Brain pericyte (primary cell): ENCODE measurements around the gene KSR2.
"Not testable (repeated sequence)": the region's sequence is repeated elsewhere in the genome, so short reads cannot be mapped to it uniquely, and the experiment has no call there.

Experiments used
- DNase-seq: peaks from one replicate; pipeline ENCODE4 v3.0.0-alpha.2; 2012; ENCODE audit warnings: low read depth, low spot score

KSR2 gene

GRCh38 chr12:117860111-117860510 is 108.7 kb downstream of the KSR2 start:
- no peak for DNase-seq

GRCh38 chr12:117857632-117858612 is 110.9 kb downstream of the KSR2 start:
- DNase-seq: no peak

GRCh38 chr12:117857139-117857538 is 111.7 kb downstream of the KSR2 start:
- not testable (repeated sequence) for DNase-seq

GRCh38 chr12:117855165-117855564 is 113.6 kb downstream of the KSR2 start:
- no peak for DNase-seq

GRCh38 chr12:117854339-117855012 is 114.3 kb downstream of the KSR2 start:
- no peak for DNase-seq

GRCh38 chr12:117853600-117853999 is 115.2 kb downstream of the KSR2 start:
- DNase-seq: no peak

GRCh38 chr12:117850048-117850447 is 118.7 kb downstream of the KSR2 start:
- no peak for DNase-seq

GRCh38 chr12:117847371-117847770 is 121.4 kb downstream of the KSR2 start:
- no peak for DNase-seq

- DNase-seq: no peak
Observed at GRCh38 chr12:117845271-117845904, 123.4 kb downstream of the KSR2 start.

- DNase-seq: no peak
Observed at GRCh38 chr12:117844114-117844830, 124.5 kb downstream of the KSR2 start.

- DNase-seq: no peak
Observed at GRCh38 chr12:117842630-117843029, 126.2 kb downstream of the KSR2 start.

GRCh38 chr12:117842220-117842619 is 126.6 kb downstream of the KSR2 start:
- no peak for DNase-seq

- no peak for DNase-seq
Observed at GRCh38 chr12:117837737-117838050, 131.1 kb downstream of the KSR2 start.

- peak; percentile 34 for DNase-seq
Observed at GRCh38 chr12:117836999-117837736, 131.6 kb downstream of the KSR2 start.

GRCh38 chr12:117836476-117836875 is 132.3 kb downstream of the KSR2 start:
- DNase-seq: no peak

- no peak for DNase-seq
Observed at GRCh38 chr12:117835156-117835555, 133.6 kb downstream of the KSR2 start.

GRCh38 chr12:117832459-117833457 is 136.0 kb downstream of the KSR2 start:
- no peak for DNase-seq

- no peak for DNase-seq
Observed at GRCh38 chr12:117830471-117830870, 138.3 kb downstream of the KSR2 start.

GRCh38 chr12:117829108-117829507 is 139.7 kb downstream of the KSR2 start:
- no peak for DNase-seq

- no peak for DNase-seq
Observed at GRCh38 chr12:117827660-117828059, 141.1 kb downstream of the KSR2 start.
